Endothelial cell of hepatic sinusoid (primary cell): ENCODE data around the gene DAB2IP.
"Not testable (repeated sequence)": the region's sequence is repeated elsewhere in the genome, so short reads cannot be mapped to it uniquely, and the experiment has no call there.

ENCODE experiments used
- in situ Hi-C: cut with HindIII; loops from 2 replicates; pipeline ENCODE4 v1.10.0; 2017; ENCODE audit warnings: low sequenced_read_pairs

The DAB2IP gene

DNA sequence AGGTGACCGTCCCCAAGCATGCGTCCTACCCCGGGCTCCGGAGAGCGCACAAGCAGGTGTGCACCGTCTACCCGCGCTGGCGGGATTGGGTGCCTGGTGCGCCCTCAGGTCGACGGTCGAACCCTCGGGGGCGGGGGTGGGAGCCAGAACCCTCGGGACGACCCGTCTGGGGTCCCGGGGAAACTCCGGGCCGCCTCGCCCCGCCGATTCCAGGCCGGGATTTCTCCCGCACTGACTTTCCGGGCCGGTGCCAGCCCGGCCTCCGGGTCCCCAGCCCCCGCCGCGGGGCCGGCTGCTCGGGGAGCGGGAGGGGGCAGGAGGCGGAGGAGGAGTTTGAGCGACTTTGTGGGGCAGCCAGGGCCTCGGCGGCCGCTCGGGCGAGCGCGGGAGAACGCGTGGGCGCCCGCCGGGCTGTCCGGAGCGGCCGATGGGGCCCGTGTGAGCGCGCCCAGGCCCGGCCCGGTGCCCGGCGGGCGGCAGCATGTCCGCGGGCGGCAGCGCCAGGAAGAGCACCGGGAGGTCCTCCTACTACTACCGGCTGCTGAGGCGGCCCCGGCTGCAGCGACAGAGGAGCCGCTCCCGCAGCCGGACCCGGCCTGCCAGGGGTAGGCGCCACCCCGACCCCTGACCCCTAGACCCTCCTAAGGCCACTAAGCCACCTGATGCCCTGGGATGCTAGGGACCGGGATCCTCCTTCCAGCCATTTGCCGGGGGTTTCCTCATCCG, at the start of gene DAB2IP:
Gene DAB2IP, plus strand, starts transcription at position 340 of the 726 bp plus-strand sequence. Its CDS starts 142 bp downstream, at position 482.
- in situ Hi-C loops, result no loop called here

DNA sequence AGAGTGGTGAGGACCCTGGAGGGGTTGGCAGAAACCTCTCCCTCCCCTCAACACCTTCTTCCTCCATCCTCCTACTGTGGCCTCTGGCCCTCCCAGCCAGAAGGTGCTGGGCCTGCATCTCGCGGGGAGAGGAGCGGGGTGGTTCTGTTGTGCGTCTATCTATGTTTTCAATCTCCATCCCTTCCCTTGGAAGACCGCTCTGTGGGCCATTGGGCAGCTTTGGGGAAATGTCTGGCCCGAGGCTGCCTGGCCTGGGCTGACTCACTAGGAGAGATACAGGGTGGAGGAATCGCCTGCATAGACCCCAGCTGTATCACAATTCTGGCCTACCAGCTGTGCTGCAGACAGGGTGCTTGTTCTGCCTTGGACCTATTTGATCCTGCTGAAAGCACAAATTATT, 48.4 kb upstream of the DAB2IP start:
- in situ Hi-C loops, result no loop called here

DNA sequence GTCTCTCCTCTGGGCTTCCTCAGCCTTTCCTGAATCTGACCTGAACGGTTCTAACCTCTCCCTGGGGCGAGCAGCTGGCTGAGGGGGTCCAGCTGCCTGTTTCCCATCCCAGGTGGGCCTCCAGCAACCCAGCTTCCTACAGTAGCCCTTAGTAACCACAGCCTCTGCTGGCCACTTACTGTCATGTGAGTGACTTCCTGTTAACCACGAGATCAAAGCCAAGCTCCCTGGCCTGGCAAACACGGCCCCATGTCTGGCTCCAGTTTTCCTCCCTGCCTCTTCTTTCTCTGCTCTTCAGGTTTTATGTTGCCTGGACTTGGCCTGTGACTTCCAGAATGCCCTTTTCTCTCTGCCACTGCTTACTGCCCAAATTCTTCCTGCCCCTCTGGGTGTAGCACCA, 47.2 kb upstream of the DAB2IP start:
- in situ Hi-C loops, result no loop called here

DNA sequence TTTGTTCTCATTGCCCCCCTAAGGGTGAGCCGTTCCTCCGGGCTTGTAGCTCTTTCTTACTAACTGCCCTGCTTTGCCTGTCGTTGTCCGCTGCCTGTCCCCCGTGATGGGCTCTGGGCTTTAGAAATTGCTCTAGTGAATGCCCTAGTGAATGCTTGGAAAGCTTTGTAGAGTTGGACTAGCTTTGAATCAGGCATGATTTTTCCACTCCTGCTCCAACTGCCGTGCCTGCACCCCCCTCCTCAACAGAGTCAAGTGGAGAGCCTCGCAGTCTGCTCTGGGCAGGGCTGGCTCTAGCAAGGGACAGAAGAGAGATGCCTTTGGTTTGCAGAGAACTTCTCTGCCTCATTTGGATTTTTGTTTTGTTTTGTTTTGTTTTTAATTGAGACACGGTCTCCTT, 46.8 kb upstream of the DAB2IP start:
- in situ Hi-C loops, result no loop called here

DNA sequence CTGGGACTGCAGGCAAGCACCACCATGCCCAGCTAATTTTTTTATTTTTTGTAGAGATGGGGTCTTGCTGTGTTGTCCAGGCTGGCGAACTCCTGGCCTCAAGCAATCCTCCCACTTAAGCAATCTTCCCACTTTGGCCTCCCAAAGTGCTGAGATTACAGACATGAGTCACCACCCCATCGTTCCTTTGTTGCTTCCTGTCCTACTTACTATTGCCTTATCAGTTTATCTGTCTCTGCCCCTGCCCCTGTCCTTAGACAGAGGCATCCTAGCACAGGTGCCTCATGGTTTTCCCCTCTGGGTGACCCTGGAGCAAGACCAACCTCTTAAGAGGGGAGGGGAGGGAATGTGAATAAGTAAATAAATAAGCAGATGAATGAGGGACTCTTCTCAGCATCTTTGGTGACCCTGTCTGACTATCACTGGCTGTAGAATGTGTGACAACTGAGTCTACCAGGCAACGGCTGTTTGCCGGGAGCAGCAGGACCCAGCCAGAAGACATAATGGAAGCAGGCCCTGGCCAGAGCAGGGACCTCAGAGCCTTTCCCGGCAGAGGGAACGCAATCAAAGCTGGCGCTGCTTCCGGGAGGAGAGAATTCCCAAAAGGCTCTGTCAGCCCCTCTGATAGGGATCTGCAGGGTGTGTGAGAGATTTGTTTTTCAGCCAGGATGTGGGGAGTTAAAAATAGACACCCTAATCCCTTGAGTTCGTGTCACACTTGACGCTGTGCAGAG, 43.8 kb upstream of the DAB2IP start:
- in situ Hi-C loops, result no loop called here

DNA sequence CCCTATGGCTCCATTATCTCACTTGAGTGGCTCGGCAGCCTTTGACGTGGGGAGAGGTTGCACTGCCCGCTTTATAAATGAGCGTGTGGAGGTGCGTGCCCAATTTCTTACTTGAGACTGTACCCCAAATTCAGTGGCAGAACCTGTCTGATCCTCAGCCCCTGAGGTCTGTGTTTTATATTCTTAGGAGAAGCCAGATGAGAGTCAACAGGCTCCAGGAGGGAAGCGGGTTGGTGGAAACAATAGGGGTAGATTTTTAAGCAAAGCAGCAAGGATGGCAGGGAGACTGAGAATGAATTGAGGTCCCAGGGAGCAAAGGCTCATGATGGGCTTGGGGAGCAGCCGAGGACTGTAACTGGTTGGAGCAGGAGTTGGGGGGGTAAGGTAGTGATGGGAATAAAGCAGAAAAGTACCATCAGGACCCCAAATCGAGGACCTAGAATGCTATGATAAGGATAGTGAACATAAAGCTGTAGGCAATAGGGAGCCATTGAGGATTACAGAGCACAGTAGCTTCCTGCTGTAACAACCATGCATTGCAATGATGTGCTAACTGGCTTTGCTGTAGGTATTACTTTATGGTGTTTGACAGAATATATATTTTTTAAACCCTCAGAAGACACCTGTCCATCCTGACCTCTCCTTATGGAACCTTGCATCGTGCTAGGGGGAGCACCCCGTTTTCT, 43.1 kb upstream of the DAB2IP start:
- in situ Hi-C loops, result no loop called here

DNA sequence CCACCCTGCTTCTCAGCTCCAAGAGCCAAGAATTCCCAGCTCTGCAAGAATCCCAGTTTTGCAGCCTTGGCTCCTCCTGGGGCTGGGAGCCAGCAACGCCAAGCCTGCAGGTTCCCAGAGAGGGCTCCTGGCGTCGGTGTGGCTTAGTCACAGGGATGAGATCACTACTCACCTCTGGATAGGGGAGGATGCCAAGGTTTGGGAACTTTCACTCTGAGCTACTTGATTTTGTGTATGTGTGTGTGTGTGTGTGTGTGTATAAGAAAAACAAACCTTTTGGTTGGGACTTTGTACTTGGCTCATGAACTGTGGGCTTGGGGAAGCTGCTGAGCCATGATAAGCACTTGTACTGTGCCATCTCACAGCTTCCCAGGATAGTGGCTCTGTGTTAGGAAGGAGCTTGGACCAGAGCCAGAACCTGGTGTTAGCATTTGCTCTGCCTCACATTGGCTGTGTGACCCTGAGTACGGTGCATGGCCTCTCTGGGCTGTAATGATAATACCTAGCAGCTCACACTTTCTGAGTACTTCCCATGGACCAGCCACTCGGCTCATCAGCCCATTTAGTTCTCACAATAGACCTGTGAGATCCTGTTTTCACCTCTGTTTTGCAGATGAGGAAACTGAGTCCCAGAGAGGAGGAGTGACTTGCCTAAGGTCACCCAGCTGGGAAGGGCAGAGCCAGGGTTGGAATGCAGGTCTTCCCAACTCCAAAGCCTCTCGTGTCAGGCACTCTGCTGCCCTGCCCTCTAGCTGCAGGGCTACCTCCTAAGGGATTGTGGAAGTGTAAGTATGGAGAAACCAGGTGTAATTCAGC, 41.4 kb upstream of the DAB2IP start:
- in situ Hi-C loops, result no loop called here

DNA sequence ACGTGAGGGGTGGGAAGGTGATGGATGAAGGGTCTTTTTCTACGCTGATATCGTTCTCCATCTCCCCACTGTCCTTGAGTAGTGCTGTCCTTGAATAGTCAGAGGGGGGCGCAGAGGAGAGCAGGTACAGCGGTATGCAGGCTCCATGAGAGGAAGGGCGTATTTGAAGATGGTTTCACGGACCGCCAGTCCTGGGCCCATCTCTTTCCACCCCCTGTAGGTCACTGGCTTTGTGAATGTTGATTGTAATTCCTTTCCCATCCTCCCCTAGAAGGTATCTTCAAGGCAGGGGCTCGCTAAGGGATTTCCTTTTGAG, 40.8 kb upstream of the DAB2IP start:
- in situ Hi-C loops, result no loop called here

DNA sequence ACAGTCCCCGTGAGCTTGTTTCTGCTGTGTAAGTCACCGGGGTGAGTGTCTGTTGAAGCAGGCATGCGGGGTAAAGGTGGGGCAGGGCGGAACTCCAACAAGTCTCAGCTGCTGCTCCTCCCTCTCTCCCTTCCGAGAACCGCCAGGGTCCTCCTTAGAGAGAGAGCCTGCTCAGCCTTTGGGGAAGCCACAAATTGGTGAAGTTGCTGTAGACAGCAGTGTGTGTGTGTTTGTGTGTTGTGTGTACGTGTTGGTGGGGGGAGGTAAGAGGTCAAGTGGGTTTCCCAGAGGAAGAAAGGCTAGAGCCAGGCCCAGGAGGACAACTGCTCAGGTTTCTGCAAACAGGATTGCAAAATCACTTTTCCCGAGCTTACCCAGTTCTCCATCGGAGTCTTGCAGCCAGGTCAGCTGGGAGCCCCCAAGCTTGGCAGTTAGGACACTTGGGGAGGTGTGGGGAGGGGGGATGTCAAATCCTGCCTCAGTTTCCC, 38.9 kb upstream of the DAB2IP start:
- in situ Hi-C loops, result no loop called here

DNA sequence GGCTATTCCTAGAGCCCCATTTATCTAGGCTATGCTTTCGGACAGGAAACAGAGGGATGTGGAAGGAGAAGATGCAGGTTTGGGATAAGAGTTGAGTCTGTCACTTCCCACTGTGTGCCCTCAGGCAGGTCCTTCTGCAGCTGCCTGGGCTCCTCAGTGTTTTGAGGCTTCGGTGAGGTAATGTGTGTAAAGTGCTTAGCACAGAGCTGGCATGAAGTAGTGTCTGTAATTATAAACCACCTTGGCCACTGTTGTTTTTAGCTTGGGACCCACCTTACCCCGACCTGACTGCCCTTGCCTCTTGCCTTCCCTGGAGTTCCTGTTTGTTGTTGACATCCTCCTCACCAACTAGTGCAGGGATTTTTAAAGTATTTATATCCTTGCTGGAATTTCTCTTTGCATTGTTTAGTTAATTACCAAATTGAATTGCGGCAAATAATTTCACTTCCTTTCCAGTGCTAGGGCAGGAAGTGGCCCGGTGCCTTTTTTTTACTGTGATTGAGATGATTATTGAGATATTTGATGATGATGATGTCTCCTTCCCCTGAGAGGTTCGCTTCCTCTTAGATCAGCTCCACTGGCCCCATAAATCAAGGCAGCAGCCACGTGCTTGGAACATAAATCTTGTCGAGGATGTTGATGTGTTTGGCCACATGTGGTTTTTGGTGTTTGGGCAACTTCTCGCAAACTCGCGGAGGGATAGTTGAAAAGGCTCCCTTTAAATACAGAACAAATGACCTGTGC, 38.3 kb upstream of the DAB2IP start:
- in situ Hi-C loops, result no loop called here

DNA sequence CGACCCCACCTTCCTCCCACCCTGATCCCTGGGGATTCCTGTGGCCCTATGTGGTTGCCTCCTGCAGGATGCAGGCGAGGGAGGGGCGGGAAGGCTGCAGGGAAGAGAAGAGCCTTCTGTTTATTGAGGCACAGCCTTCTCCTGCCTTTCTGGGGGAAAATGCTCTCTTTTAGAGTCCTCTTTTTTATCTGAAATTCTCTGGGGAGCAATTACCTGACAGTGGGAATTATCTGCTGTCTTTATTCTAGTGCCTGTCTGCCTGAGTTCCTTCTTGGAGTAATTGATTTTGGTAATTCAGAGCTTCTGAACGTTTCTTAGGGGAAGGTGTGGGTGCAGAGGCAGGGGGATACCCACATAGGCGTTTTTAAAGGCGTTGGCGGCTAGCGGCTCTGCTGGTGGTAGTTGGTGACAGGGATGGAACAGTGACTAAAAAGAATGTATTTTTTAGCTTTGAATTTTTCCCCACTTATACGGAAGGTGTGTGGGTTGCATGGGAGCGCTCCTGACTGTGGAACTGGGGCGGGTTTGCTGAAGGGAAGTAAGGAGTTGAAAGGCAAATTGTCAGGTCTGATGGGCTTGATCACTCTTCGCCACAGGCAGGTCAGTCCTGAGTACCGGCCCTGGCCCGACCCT, 35.2 kb upstream of the DAB2IP start:
- in situ Hi-C loops, result no loop called here

DNA sequence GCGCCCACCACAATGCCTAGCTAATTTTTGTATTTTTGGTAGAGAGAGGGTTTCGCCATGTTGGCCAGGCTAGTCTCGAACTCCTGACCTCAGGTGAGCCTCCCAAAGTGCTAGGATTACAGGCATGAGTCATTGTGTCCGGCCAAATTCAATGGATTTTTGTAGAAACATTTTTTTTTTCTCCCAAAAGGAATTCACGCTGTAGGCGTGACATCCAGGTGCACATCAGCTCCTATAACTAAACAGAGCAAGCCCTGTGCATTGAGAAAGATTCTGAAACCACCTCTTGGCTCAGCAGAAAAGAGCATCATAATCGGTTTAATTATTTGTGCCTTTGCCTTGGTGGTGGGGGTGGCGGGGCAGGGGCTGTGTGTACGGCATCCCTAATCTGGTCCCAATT, 32.9 kb upstream of the DAB2IP start:
- in situ Hi-C loops, result no loop called here

DNA sequence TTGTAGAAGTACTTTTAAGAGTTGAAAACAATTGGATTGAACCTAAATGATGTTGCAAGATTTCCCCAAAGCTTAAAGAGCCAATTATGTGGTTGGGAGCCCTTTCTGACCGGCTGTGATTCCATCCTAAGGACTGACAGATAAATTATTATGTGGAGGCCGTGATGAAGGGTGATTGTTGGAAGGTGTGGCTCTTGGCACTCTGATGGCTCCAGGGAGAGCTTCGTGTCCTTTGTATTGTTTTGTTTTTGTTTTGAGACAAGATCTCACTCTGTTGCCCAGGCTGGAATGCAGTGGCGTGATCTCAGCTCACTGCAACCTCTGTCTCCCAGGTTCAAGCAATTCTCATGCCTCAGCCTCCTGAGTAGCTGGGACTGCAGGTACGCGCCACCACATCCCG, 32.5 kb upstream of the DAB2IP start:
- in situ Hi-C loops, result not testable (repeated sequence)

DNA sequence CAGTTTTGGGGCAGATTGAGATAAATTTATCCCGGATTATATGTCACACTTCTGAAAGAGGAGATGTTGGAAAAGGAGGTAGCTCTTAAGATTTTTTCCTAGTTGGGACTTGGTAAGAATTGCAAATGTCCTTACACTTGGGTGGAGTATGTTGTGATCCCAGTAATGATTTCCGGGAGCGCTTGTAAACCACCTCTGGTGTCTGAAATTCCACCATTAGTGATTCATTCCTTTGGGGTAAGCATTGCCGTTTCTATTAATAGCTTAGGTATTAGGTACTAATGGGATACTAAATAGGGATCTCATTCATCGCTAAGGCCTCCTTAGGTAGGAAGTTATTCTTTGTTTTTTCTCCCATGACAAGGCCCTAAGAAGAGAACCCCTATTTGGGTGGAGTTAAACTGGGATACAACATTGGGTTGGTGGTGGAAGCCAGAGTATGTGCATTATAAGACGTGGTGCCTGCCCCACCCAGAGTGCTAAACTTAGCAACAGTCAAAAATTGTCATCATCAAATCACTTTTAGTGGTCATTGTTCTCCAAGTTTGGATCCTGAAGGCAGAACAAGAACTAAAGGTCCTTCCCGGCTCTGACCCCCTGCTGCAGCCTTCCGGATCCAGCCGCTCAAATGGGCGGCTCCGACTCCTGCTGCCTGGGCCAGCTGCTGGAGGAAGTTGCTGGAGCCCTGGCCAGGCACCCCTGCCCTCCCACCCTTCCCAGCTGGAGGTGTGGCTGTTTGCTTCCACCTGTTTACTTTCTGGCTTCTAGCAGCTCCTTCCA, 31.7 kb upstream of the DAB2IP start:
- in situ Hi-C loops, result no loop called here

DNA sequence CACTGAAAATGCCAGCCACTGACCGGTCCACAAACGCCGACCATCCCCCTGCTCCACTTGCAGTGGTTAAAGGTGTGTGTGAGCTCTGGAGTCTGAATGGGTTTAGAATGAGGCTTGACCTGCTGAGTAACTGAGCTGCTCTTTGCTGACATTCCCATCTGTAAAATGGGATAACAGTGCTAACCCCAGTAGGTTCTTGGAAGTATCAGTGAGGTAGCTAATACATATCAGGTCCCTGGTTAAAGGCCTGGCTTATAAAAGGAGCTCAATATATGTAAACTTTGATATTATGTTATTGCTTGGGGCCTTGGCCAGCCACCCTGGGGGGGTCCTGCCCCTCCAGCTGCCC, 31.1 kb upstream of the DAB2IP start:
- in situ Hi-C loops, result no loop called here

DNA sequence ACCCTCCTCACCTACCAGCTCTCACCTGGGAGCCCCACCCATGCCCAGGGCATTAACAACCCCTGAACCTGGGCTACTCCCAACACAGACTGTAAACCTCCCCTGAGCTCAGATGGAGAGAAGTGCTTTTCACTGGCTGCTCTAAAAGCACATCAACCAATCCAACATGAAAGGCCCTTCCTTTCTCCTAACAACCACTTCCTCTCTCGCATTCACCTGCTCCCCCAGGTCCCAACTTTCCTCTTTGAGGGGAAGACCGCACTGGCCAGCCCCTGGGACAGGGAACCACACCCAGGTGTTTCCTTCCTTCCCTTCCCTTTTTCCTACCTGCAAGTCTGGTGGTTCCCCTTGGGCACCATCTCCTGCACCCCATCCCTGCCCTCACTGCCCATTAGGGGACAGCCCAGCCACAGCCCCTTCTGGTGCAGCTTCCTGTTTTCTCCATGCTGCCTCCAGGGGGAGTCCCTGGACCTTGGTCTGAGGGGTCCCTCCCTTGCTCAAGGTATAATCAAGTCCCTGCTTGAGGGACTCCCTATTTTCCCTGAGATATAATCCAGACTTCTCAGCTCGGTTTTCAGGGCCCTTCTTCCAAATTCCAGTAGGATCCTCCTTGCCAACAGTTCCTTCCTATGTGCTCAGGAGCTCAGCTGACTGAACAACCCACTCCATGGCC, 30.5 kb upstream of the DAB2IP start:
- in situ Hi-C loops, result no loop called here

DNA sequence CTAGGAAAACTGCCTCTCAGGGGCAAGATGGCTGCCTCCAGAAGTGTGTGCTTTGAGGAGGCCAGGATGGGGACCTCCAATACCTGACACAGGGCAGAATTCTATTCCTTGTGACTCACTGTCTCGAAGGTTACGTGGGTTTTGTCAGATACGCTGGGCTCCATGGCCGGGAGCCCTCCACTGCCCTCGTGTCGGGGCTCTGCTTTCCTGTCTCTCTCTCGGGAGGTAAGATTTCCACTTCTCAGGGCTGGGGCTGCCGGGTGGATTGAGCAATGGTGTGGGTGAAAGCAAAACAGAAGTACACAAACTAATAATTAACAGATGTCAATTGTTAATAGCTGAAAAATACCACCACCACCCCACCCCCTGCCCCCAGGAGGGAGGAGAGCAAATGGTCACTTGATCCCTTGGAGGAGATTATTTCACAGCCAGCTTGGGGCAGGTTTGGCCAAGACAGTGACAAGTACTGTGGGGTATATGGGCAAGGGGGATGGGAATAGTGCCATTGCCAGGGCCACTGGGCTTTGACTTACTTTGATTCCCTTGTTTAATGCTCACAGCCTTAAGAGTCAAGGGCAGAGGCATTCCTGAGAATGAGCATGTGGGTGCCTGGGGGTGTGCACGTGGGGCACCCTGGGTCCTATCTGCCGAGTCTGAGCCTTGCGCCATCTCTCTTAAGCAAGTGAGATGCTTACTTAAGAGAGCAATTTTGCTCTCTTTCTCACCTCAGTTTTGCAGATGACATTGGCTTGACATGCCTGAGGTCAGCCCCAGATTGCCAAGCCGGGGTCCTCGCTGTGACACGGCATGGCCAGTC, 28.8 kb upstream of the DAB2IP start:
- in situ Hi-C loops, result no loop called here

DNA sequence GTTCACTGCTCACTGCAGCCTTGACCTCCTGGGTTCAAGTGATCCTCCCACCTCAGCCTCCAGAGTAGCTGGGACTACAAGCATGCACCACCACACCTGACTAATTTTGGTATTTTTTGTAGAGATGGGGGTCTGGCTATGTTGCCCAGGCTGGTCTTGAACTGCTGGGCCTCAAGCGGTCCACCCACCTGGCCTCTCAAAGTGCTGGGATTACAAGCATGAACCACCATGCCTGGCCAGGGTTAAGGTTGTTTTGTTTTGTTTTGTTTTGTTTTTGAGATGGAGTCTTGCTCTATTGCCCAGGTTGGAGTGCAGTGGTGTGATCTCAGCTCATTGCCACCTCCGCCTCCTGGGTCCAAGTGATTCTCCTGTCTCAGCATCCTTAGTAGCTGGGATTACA, 28.0 kb upstream of the DAB2IP start:
- in situ Hi-C loops, result not testable (repeated sequence)
